ENCODE results near the gene EPPIN.
"Not testable (repeated sequence)": the region's sequence is repeated elsewhere in the genome, so short reads cannot be mapped to it uniquely, and the experiment has no call there.

The EPPIN gene

GRCh38 chr20:45576995-45577394 lies 29.8 kb upstream of the EPPIN start:
- no peaks in the 10 kb centered on the region for H3K36me3 ChIP-seq (ENCODE audit: control insufficient read depth, insufficient read depth, low read length)
- no peaks in the 10 kb centered on the region for H3K27me3 ChIP-seq (ENCODE audit: control insufficient read depth, insufficient read depth, low read length)
- no peak overlapping the region for H3K9ac ChIP-seq (ENCODE audit: low read depth, low read length)
- H3K9me3 ChIP-seq (ENCODE audit: control insufficient read depth, insufficient read depth, low read length), result no peaks in the 10 kb centered on the region
- peaks cover 4% of the 10 kb centered on the region for H3K4me1 ChIP-seq (ENCODE audit: control insufficient read depth, insufficient read depth, low read length)
- no peak overlapping the region for H3K4me3 ChIP-seq (ENCODE audit: low read depth, low read length)

GRCh38 chr20:45575931-45576330 lies 28.7 kb upstream of the EPPIN start:
- Histone ChIP-seq H3K36me3 (ENCODE audit: control insufficient read depth, insufficient read depth, low read length) (no peaks in the 10 kb centered on the region), H3K9me3 (ENCODE audit: control insufficient read depth, insufficient read depth, low read length) (no peaks in the 10 kb centered on the region), H3K4me3 (ENCODE audit: low read depth, low read length) (no peak overlapping the region), H3K27me3 (ENCODE audit: control insufficient read depth, insufficient read depth, low read length) (no peaks in the 10 kb centered on the region), H3K4me1 (ENCODE audit: control insufficient read depth, insufficient read depth, low read length) (peaks cover 4% of the 10 kb centered on the region), H3K9ac (ENCODE audit: low read depth, low read length) (no peak overlapping the region)

GRCh38 chr20:45569650-45570049 lies 22.4 kb upstream of the EPPIN start:
- H3K27me3 ChIP-seq (ENCODE audit: control insufficient read depth, insufficient read depth, low read length); H3K9me3 ChIP-seq (ENCODE audit: control insufficient read depth, insufficient read depth, low read length); H3K9ac ChIP-seq (ENCODE audit: low read depth, low read length); H3K36me3 ChIP-seq (ENCODE audit: control insufficient read depth, insufficient read depth, low read length); H3K4me1 ChIP-seq (ENCODE audit: control insufficient read depth, insufficient read depth, low read length); H3K4me3 ChIP-seq (ENCODE audit: low read depth, low read length): not testable (repeated sequence)

GRCh38 chr20:45564760-45565276 lies 17.6 kb upstream of the EPPIN start:
- no peaks in the 10 kb centered on the region for H3K36me3 ChIP-seq (ENCODE audit: control insufficient read depth, insufficient read depth, low read length)
- H3K4me1 ChIP-seq (ENCODE audit: control insufficient read depth, insufficient read depth, low read length), result no peaks in the 10 kb centered on the region
- H3K9me3 ChIP-seq (ENCODE audit: control insufficient read depth, insufficient read depth, low read length), result no peaks in the 10 kb centered on the region
- no peaks in the 10 kb centered on the region for H3K27me3 ChIP-seq (ENCODE audit: control insufficient read depth, insufficient read depth, low read length)
- no peak overlapping the region for H3K9ac ChIP-seq (ENCODE audit: low read depth, low read length)
- no peak overlapping the region for H3K4me3 ChIP-seq (ENCODE audit: low read depth, low read length)

GRCh38 chr20:45555198-45555597 lies 8.0 kb upstream of the EPPIN start:
- Histone ChIP-seq H3K27me3 (ENCODE audit: control insufficient read depth, insufficient read depth, low read length) (no peaks in the 10 kb centered on the region), H3K9ac (ENCODE audit: low read depth, low read length) (no peak overlapping the region), H3K4me1 (ENCODE audit: control insufficient read depth, insufficient read depth, low read length) (no peaks in the 10 kb centered on the region), H3K9me3 (ENCODE audit: control insufficient read depth, insufficient read depth, low read length) (no peaks in the 10 kb centered on the region), H3K4me3 (ENCODE audit: low read depth, low read length) (no peak overlapping the region), H3K36me3 (ENCODE audit: control insufficient read depth, insufficient read depth, low read length) (no peaks in the 10 kb centered on the region)

- Histone ChIP-seq H3K4me3 (ENCODE audit: low read depth, low read length) (no peak overlapping the region), H3K4me1 (ENCODE audit: control insufficient read depth, insufficient read depth, low read length) (no peaks in the 10 kb centered on the region), H3K36me3 (ENCODE audit: control insufficient read depth, insufficient read depth, low read length) (no peaks in the 10 kb centered on the region), H3K9me3 (ENCODE audit: control insufficient read depth, insufficient read depth, low read length) (no peaks in the 10 kb centered on the region), H3K9ac (ENCODE audit: low read depth, low read length) (no peak overlapping the region), H3K27me3 (ENCODE audit: control insufficient read depth, insufficient read depth, low read length) (no peaks in the 10 kb centered on the region)
Observed at GRCh38 chr20:45552456-45552855, 5.3 kb upstream of the EPPIN start.

- Histone ChIP-seq H3K4me1 (ENCODE audit: control insufficient read depth, insufficient read depth, low read length) (peaks cover 2% of the 10 kb centered on the region), H3K27me3 (ENCODE audit: control insufficient read depth, insufficient read depth, low read length) (no peaks in the 10 kb centered on the region), H3K36me3 (ENCODE audit: control insufficient read depth, insufficient read depth, low read length) (no peaks in the 10 kb centered on the region), H3K9me3 (ENCODE audit: control insufficient read depth, insufficient read depth, low read length) (no peaks in the 10 kb centered on the region), H3K4me3 (ENCODE audit: low read depth, low read length) (no peak overlapping the region), H3K9ac (ENCODE audit: low read depth, low read length) (no peak overlapping the region)
Observed at GRCh38 chr20:45550765-45551164, 3.6 kb upstream of the EPPIN start.

- no peak overlapping the region for H3K4me3 ChIP-seq (ENCODE audit: low read depth, low read length)
- H3K27me3 ChIP-seq (ENCODE audit: control insufficient read depth, insufficient read depth, low read length), result peaks cover 2% of the 10 kb centered on the region
- H3K36me3 ChIP-seq (ENCODE audit: control insufficient read depth, insufficient read depth, low read length), result no peaks in the 10 kb centered on the region
- H3K9ac ChIP-seq (ENCODE audit: low read depth, low read length), result no peak overlapping the region
- H3K9me3 ChIP-seq (ENCODE audit: control insufficient read depth, insufficient read depth, low read length), result no peaks in the 10 kb centered on the region
- peaks cover 2% of the 10 kb centered on the region for H3K4me1 ChIP-seq (ENCODE audit: control insufficient read depth, insufficient read depth, low read length)
Observed at GRCh38 chr20:45548410-45548809, 1.2 kb upstream of the EPPIN start.

- Histone ChIP-seq H3K4me1 (ENCODE audit: control insufficient read depth, insufficient read depth, low read length) (peaks cover 2% of the 10 kb centered on the region), H3K36me3 (ENCODE audit: control insufficient read depth, insufficient read depth, low read length) (no peaks in the 10 kb centered on the region), H3K4me3 (ENCODE audit: low read depth, low read length) (no peak overlapping the region), H3K9ac (ENCODE audit: low read depth, low read length) (no peak overlapping the region), H3K27me3 (ENCODE audit: control insufficient read depth, insufficient read depth, low read length) (peaks cover 4% of the 10 kb centered on the region), H3K9me3 (ENCODE audit: control insufficient read depth, insufficient read depth, low read length) (no peaks in the 10 kb centered on the region)
Observed at GRCh38 chr20:45545754-45546453, 1.3 kb downstream of the EPPIN start.

GRCh38 chr20:45545351-45545750 lies 1.9 kb downstream of the EPPIN start:
- peaks cover 2% of the 10 kb centered on the region for H3K4me1 ChIP-seq (ENCODE audit: control insufficient read depth, insufficient read depth, low read length)
- H3K9me3 ChIP-seq (ENCODE audit: control insufficient read depth, insufficient read depth, low read length), result no peaks in the 10 kb centered on the region
- no peaks in the 10 kb centered on the region for H3K36me3 ChIP-seq (ENCODE audit: control insufficient read depth, insufficient read depth, low read length)
- no peak overlapping the region for H3K9ac ChIP-seq (ENCODE audit: low read depth, low read length)
- H3K27me3 ChIP-seq (ENCODE audit: control insufficient read depth, insufficient read depth, low read length), result peaks cover 4% of the 10 kb centered on the region
- H3K4me3 ChIP-seq (ENCODE audit: low read depth, low read length), result no peak overlapping the region

- peaks cover 2% of the 10 kb centered on the region for H3K4me1 ChIP-seq (ENCODE audit: control insufficient read depth, insufficient read depth, low read length)
Observed at GRCh38 chr20:45539382-45539781, 7.8 kb downstream of the EPPIN start, which contains the start of gene WFDC6. WFDC6 (minus strand) TSS chr20:45539482; CDS start chr20:45539407, 75 bp downstream.

GRCh38 chr20:45538209-45538799 lies 8.9 kb downstream of the EPPIN start:
- H3K4me3 ChIP-seq (ENCODE audit: low read depth, low read length), result no peak overlapping the region
- H3K4me1 ChIP-seq (ENCODE audit: control insufficient read depth, insufficient read depth, low read length), result peaks cover 2% of the 10 kb centered on the region
- H3K36me3 ChIP-seq (ENCODE audit: control insufficient read depth, insufficient read depth, low read length), result no peaks in the 10 kb centered on the region
- no peaks in the 10 kb centered on the region for H3K9me3 ChIP-seq (ENCODE audit: control insufficient read depth, insufficient read depth, low read length)
- peaks cover 3% of the 10 kb centered on the region for H3K27me3 ChIP-seq (ENCODE audit: control insufficient read depth, insufficient read depth, low read length)
- no peak overlapping the region for H3K9ac ChIP-seq (ENCODE audit: low read depth, low read length)

More at GRCh38 chr20:45539382-45539781, 7.8 kb downstream of the EPPIN start, which contains the start of gene WFDC6:
- H3K9me3 ChIP-seq (ENCODE audit: control insufficient read depth, insufficient read depth, low read length), result no peaks in the 10 kb centered on the region
- no peaks in the 10 kb centered on the region for H3K36me3 ChIP-seq (ENCODE audit: control insufficient read depth, insufficient read depth, low read length)
- H3K4me3 ChIP-seq (ENCODE audit: low read depth, low read length), result no peak within 1 kb of the TSS
- H3K27me3 ChIP-seq (ENCODE audit: control insufficient read depth, insufficient read depth, low read length), result peaks cover 3% of the 10 kb centered on the region
- no peak within 1 kb of the TSS for H3K9ac ChIP-seq (ENCODE audit: low read depth, low read length)
